Stimulated activated CD4-positive, alpha-beta T cell treated with anti-CD3 and anti-CD28 coated beads, Interleukin-1b, Interleukin-23, amount 100 ng/mL, for 48 hours (primary cell): Measurements from ENCODE around the gene RBM41.

Experiments
- DNase-seq: peaks from one replicate; pipeline ENCODE4 v3.0.0-alpha.2; 2020

Gene RBM41

GRCh38 chrX:107014936-107015335 is 103.7 kb downstream of the RBM41 start:
- no peak for DNase-seq
